A673 (cell line): Measurements from ENCODE around the gene SBF2. TPM values are rescaled to one million over a fixed set of nuclear protein-coding genes. Genes with fewer than 3 reads are reported as not detected.

Experiments
- BruUV-seq: library from RNA; stranded (reverse); fragments of 400-500 nt; replicated peaks from 2 replicates; lab custom pipeline; 2021; lab: Mats Ljungman, UMichigan
- CTCF ChIA-PET: fragments of 300-600 bp; sonication (Branson Sonifier 250); formaldehyde crosslinking; loops from one replicate; lab custom pipeline; 2022; ENCODE audit warnings: antibody characterized with exemption; lab: Charles Lee
- POLR2A ChIA-PET: fragments of 300-600 bp; sonication (Branson Sonifier 250); formaldehyde crosslinking; loops from one replicate; lab custom pipeline; 2022; ENCODE audit warnings: antibody characterized with exemption; ENCODE audit not compliant: low non-redundant PET; lab: Charles Lee
- DNase-seq: peaks from one replicate; pipeline ENCODE4 v3.0.0-alpha.2; 2015; ENCODE audit warnings: low spot score
- H3K27ac ChIP-seq: fragments of 200-600 bp; sonication (generic); 2 replicates; pipeline ENCODE4 v1.5.1; 2016; ENCODE audit warnings: mixed run types, low read depth, mild to moderate bottlenecking, mixed read lengths, antibody characterized with exemption, low read length; ENCODE audit not compliant: poor library complexity, severe bottlenecking
- H3K27me3 ChIP-seq: fragments of 200-600 bp; sonication (generic); replicated peaks from 2 replicates; pipeline ENCODE4 v1.6.1; 2017; ENCODE audit warnings: mixed run types, low read depth, mild to moderate bottlenecking, mixed read lengths, antibody characterized with exemption, low read length; ENCODE audit not compliant: insufficient read depth, poor library complexity
- H3K36me3 ChIP-seq: fragments of 200-600 bp; sonication (generic); 2 replicates; pipeline ENCODE4 v1.6.1; 2016; ENCODE audit warnings: mixed run types, mild to moderate bottlenecking, mixed read lengths, antibody characterized with exemption, low read length; ENCODE audit not compliant: insufficient read depth, poor library complexity, severe bottlenecking
- H3K4me1 ChIP-seq: fragments of 200-600 bp; sonication (generic); 2 replicates; pipeline ENCODE4 v1.6.1; 2017; ENCODE audit warnings: mixed run types, mild to moderate bottlenecking, mixed read lengths, antibody characterized with exemption, low read length; ENCODE audit not compliant: insufficient read depth, poor library complexity, severe bottlenecking
- H3K4me3 ChIP-seq: fragments of 200-600 bp; sonication (generic); 2 replicates; pipeline ENCODE4 v1.5.1; 2016; ENCODE audit warnings: low read depth, mixed run types, mild to moderate bottlenecking, mixed read lengths, low read length; ENCODE audit not compliant: poor library complexity, severe bottlenecking
- H3K9me3 ChIP-seq: fragments of 200-600 bp; sonication (generic); 2 replicates; pipeline ENCODE4 v1.6.1; 2016; ENCODE audit warnings: mixed run types, low read depth, mild to moderate bottlenecking, mixed read lengths, antibody characterized with exemption, low read length; ENCODE audit not compliant: poor library complexity, severe bottlenecking
- CTCF ChIP-seq: fragments of 300-800, 200-600 bp; sonication (generic); conservative IDR thresholded peaks from 2 replicates; pipeline ENCODE4 v1.5.1; 2017; ENCODE audit warnings: low read depth, mild to moderate bottlenecking, antibody characterized with exemption, low read length, moderate library complexity, mixed read lengths
- EZH2 ChIP-seq: fragments of 200-600 bp; sonication (generic); IDR thresholded peaks from 2 replicates; pipeline ENCODE4 v1.6.1; 2017; ENCODE audit warnings: borderline replicate concordance, low read depth, mild to moderate bottlenecking, mixed read lengths, antibody characterized with exemption, low read length; ENCODE audit not compliant: poor library complexity, severe bottlenecking
- intact Hi-C: fragments of 100-400 bp; cut with micrococcal nuclease; formaldehyde crosslinking; loops from one replicate; pipeline ENCODE4 v1.10.0; 2022; ENCODE audit not compliant: unreplicated experiment
- total RNA-seq: library from RNA; stranded (reverse); gene quantifications from 2 replicates; pipeline ENCODE4 v1.2.3, GENCODE V29; 2021

SBF2 gene
- total RNA-seq, 1 experiment from 2014 or later = 31.8 TPM

- Histone ChIP-seq H3K27ac (no peak overlapping the region), H3K4me3 (no peak overlapping the region), H3K9me3 (no peaks in the 10 kb centered on the region), H3K36me3 (no peaks in the 10 kb centered on the region), H3K27me3 (no peaks in the 10 kb centered on the region), H3K4me1 (peaks cover 12% of the 10 kb centered on the region)
- BruUV-seq = no TSS peak
- no peak for DNase-seq
- ChIA-PET CTCF (no interaction called here), POLR2A (no interaction called here)
- intact Hi-C loops = no loop called here
- TF ChIP-seq CTCF (no peak), EZH2 (no peak)
These were observed 455.1 kb downstream of the SBF2 start for GRCh38 chr11:9838961-9839360.

GRCh38 chr11:9838229-9838628 lies 455.8 kb downstream of the SBF2 start:
- ChIA-PET CTCF (no interaction called here), POLR2A (no interaction called here)
- DNase-seq = peak; percentile 45
- H3K4me3 ChIP-seq = no peak overlapping the region
- TF ChIP-seq CTCF (no peak), EZH2 (no peak)
- BruUV-seq = no TSS peak
- H3K27me3 ChIP-seq = no peaks in the 10 kb centered on the region
- intact Hi-C loops = no loop called here
- peaks cover 12% of the 10 kb centered on the region for H3K4me1 ChIP-seq
- no peaks in the 10 kb centered on the region for H3K9me3 ChIP-seq
- no peak overlapping the region for H3K27ac ChIP-seq
- H3K36me3 ChIP-seq = no peaks in the 10 kb centered on the region

- TF ChIP-seq CTCF (no peak), EZH2 (no peak)
- no peak overlapping the region for H3K4me3 ChIP-seq
- POLR2A ChIA-PET = no interaction called here
- no peaks in the 10 kb centered on the region for H3K9me3 ChIP-seq
- H3K27me3 ChIP-seq = no peaks in the 10 kb centered on the region
- CTCF ChIA-PET = no interaction called here
- H3K36me3 ChIP-seq = no peaks in the 10 kb centered on the region
- no peak for DNase-seq
- no peak overlapping the region for H3K27ac ChIP-seq
- peaks cover 12% of the 10 kb centered on the region for H3K4me1 ChIP-seq
- intact Hi-C loops = no loop called here
- no TSS peak for BruUV-seq
These were observed 459.7 kb downstream of the SBF2 start for GRCh38 chr11:9834291-9834690.
